ENCODE data around the gene LRPAP1. TPM values are rescaled to one million over a fixed set of nuclear protein-coding genes. Genes with fewer than 3 reads are reported as not detected.

Gene LRPAP1
- total and polyA plus RNA-seq, 10 of the 15 experiments (the other 5 are each of a cell fraction or from before 2014, with no cell fraction given), result 1.0 to 100 (median 51.1) TPM

- TF ChIP-seq PRDM15 (CRISPR knock-in tag; IDR thresholded peaks at IDR 0.05), result no peak
These were observed 53.5 kb downstream of the LRPAP1 start (continued) for GRCh38 chr4:3478446-3479357.

GRCh38 chr4:3477750-3478430 lies 54.3 kb downstream of the LRPAP1 start:
- H3K27me3 ChIP-seq (replicated peaks in 1 of 2; ENCODE audit: control insufficient read depth in 2 of 2, insufficient read depth in 2 of 2, low read length in 1 of 2), result no peaks in the 10 kb centered on the region; a peak in 2 of 4 replicates
- POLR2A ChIA-PET, result no interaction called here
- ATAC-seq, result no peak
- H3K4me3 ChIP-seq, result no peak overlapping the region
- CTCF ChIA-PET, result interaction anchor here (0.6 kb wide), 2 partner anchors 28 to 161 kb away, joined by 3 read pairs; no protein-coding TSS in a partner anchor
- RAD21 ChIA-PET (ENCODE audit: unreplicated experiment), result no interaction called here
- H3K9me3 ChIP-seq (replicated peaks; ENCODE audit: control insufficient read depth, insufficient read depth, low read length), result no peaks in the 10 kb centered on the region
- no peak overlapping the region for H3K9ac ChIP-seq (ENCODE audit: control insufficient read depth, insufficient read depth, low read length)
- no TSS peak for BruUV-seq (replicated peaks)
- H3K27ac ChIP-seq (ENCODE audit: control insufficient read depth, insufficient read depth), result no peak overlapping the region
- WGBS (ENCODE audit: insufficient coverage, insufficient replicate concordance, low lambda C conversion rate, missing lambda C conversion rate), result 30% methylated on average over 23 of the region's 23 CpGs
- DNase-seq (ENCODE audit: low read depth, low spot score), result no peak
- no peaks in the 10 kb centered on the region for H3K4me1 ChIP-seq (ENCODE audit: control insufficient read depth, insufficient read depth, low read length)
- H3K4me2 ChIP-seq (ENCODE audit: control insufficient read depth, insufficient read depth), result no peak overlapping the region
- SMC1A ChIA-PET (ENCODE audit: uncharacterized antibody, unreplicated experiment), result no interaction called here
- H3K79me2 ChIP-seq (ENCODE audit: control insufficient read depth, insufficient read depth, low read length), result no peaks in the 10 kb centered on the region
- intact Hi-C loops (cut with micrococcal nuclease; ENCODE audit: unreplicated experiment) (no loop called here), in situ Hi-C loops (cut with MboI) (no loop called here)
- FAIRE-seq, result no peak
- H4K20me1 ChIP-seq (ENCODE audit: control insufficient read depth, insufficient read depth), result no peaks in the 10 kb centered on the region
- no peaks in the 10 kb centered on the region for H3K36me3 ChIP-seq (ENCODE audit: control insufficient read depth in 2 of 2, insufficient read depth in 2 of 2, low read length in 1 of 2)
- no peak overlapping the region for H2AFZ ChIP-seq (ENCODE audit: control insufficient read depth, low read depth, low read length)
- TF ChIP-seq E2F4 (IDR thresholded peaks at IDR 0.05; ENCODE audit: low read depth, low read length) (no peak), CUX1 (IDR thresholded peaks at IDR 0.05; ENCODE audit: insufficient replicate concordance, low read depth, low read length) (no peak), NFIC (IDR thresholded peaks at IDR 0.05; ENCODE audit: low read depth, low read length) (no peak), FOS (IDR thresholded peaks at IDR 0.05; ENCODE audit: borderline replicate concordance, extremely low read depth, insufficient read length) (no peak), ELK1 (IDR thresholded peaks at IDR 0.05; ENCODE audit: low read depth, low read length) (no peak), SUPT20H (IDR thresholded peaks at IDR 0.05; ENCODE audit: borderline replicate concordance, control insufficient read depth, low read depth, low read length) (no peak)

Data from GM12878 (cell line).